ENCODE results near the gene CORO1C. TPM values are rescaled to one million over a fixed set of nuclear protein-coding genes. Genes with fewer than 3 reads are reported as not detected.
"Not testable (repeated sequence)": the region's sequence is repeated elsewhere in the genome, so short reads cannot be mapped to it uniquely, and the experiment has no call there.

CORO1C gene
- polyA plus RNA-seq, 4 donors, result 54.6 to 73.5 (median 65.8) TPM

DNA sequence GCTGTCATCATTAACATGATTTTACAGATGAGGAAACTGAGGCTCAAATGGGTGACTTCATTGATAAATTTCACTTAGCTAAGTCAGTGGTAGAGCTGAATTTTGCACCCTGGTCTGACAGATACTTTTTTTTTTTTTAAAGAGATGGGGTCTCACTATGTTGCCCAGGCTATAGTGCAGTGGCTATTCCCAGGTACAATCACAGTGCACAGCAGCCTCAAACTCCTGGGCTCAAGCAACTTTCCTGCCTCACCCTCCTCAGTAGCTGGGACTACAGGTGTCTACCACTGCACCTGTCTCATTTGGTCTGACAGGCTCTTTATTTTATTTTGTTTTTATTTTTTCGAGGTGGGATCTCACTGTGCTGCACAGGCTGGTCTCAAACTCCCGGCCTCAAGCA lies 24.2 kb upstream of the CORO1C start:
- no peak for DNase-seq (ENCODE audit: low read depth in 4 of 4, low spot score in 3 of 4)

GRCh38 chr12:108753976-108754375 lies 22.7 kb upstream of the CORO1C start:
- DNase-seq (ENCODE audit: low read depth in 4 of 4, low spot score in 3 of 4), result no peak

DNA sequence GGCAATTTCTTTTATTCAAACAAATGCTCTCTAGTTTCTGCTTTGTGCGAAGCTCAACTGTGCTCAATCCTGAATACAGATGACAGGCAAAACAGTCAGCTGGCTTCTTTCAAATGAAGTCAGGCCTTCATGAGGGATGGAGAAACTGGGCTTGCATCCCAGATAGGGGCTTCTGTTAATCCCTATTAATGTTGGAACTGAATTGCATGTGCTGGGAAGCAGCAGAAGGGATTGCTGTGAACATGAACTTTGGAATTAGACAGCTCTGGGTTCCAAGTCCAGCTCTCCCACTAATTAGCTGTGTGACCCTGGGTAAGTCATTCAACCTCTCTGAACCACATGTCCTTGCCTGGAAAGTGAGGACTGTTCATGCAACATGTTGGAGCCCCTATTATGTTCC lies 21.1 kb upstream of the CORO1C start:
- no peak for DNase-seq (ENCODE audit: low read depth in 4 of 4, low spot score in 3 of 4)

DNA sequence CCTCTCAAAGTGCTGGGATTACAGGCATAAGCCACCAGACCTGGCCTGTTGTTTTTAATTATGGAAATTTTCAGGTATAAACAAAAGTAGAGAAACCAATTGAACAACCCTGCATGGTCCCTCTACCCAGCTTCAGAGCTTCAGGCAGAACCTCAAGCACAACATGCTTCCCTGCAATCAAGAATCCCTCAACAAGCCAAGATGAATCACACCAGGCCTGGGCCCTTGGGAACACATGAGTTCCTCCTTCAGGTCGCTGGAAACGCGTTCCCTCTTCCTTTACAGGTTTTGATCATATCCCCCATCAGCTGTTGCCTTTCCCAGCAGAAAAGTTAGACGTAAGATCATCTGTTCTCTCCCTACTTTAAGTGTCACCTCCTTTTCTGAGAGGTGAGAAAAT lies 20.5 kb upstream of the CORO1C start:
- no peak for DNase-seq (ENCODE audit: low read depth in 4 of 4, low spot score in 3 of 4)

DNA sequence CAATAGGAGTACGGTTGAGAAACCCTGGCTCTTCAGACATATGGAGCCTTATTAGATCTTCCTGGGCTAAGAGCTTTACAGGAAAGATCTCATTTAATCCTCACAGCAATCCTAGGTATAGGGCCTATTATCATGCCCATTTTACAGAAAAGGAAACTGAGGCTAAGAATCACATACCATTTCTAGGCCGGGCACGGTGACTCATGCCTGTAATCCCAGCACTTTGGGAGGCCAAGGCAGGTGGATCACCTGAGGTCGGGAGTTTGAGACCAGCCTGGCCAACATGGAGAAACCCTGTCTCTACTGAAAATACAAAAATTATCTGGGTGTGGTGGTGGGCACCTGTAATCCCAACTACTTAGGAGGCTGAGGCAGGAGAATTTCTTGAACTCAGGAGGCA lies 19.7 kb upstream of the CORO1C start:
- DNase-seq (ENCODE audit: low read depth in 4 of 4, low spot score in 3 of 4), result not testable (repeated sequence)

DNA sequence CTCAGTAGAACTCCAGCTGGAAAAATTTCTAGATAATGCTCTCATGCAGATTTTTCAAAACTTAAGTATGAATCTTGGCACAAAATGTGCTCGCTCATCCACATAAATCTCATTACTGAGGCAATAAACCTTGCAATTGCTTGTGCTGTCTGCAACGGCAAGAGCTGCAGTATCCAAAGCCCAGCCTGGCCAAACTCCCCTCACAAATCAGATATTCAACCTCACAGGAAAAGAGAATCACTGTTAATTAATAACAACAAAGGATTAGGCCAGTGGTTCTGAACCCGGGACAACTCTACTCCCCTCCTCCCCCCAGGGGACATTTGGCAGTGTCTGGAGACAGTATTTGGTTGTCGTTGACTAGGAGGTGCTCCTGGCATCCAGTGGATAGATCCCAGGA lies 19.2 kb upstream of the CORO1C start:
- no peak for DNase-seq (ENCODE audit: low read depth in 4 of 4, low spot score in 3 of 4)

DNA sequence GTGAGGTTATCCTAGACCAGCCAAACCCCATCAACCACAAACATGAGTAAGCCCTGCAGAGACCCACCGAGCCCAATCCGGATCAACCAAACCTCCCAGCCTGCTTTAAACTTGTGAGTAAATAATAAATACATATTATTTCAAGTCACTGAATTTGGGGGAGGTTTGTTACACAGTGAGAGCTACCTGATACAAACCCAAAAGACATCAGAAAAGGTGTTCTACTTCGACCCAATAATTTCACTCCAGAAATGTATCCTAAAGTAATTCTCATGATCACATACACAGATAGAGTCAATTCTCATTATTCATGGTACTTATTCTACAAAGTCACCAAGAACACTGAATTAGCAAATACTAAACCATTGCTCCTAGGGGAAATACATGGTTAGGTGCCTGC lies 16.2 kb upstream of the CORO1C start:
- no peak for DNase-seq (ENCODE audit: low read depth in 4 of 4, low spot score in 3 of 4)

- DNase-seq (ENCODE audit: low read depth in 4 of 4, low spot score in 3 of 4), result no peak
Measured at GRCh38 chr12:108745641-108746040, 14.3 kb upstream of the CORO1C start.

GRCh38 chr12:108744021-108744897 lies 12.9 kb upstream of the CORO1C start:
- DNase-seq (ENCODE audit: low read depth in 4 of 4, low spot score in 3 of 4), result no peak

GRCh38 chr12:108738170-108738569 lies 6.9 kb upstream of the CORO1C start:
- no peak for DNase-seq (ENCODE audit: low read depth in 4 of 4, low spot score in 3 of 4)

DNA sequence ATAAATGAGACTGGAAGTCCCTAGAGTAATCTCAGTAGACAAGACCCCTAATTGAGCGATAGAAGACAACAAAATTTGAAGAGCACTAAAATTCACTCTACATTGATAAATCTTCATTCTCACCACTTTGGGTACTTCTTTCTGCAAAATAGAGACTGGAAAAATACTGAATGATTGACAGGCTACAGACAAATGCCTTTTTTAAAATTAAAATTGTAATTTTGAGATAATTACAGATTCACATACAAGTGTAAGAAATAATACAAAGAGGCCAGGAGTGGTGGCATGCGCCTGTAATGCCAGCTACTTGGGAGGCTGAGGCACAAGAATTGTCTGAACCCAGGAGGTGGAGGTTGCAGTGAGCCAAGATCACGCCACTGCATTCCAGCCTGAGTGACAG lies 4.5 kb upstream of the CORO1C start:
- no peak for DNase-seq (ENCODE audit: low read depth in 4 of 4, low spot score in 3 of 4)

GRCh38 chr12:108734200-108734906 lies 3.0 kb upstream of the CORO1C start:
- DNase-seq (ENCODE audit: low read depth in 4 of 4, low spot score in 3 of 4), result no peak

DNA sequence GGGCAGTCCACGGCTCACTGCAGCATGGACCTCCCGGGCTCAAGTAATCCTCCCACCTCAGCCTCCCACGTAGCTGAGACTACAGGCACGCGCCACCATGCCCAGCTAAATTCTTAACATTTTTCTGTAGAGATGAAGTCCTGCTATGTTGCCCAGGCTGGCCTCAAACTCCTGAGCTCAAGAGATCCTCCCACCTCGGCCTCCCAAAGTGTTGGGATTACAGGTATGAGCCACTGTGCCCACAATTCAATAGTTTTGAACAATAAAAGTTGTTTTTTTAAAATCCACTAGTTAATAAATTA lies 1.9 kb upstream of the CORO1C start:
- DNase-seq (ENCODE audit: low read depth in 4 of 4, low spot score in 3 of 4), result not testable (repeated sequence)

DNA sequence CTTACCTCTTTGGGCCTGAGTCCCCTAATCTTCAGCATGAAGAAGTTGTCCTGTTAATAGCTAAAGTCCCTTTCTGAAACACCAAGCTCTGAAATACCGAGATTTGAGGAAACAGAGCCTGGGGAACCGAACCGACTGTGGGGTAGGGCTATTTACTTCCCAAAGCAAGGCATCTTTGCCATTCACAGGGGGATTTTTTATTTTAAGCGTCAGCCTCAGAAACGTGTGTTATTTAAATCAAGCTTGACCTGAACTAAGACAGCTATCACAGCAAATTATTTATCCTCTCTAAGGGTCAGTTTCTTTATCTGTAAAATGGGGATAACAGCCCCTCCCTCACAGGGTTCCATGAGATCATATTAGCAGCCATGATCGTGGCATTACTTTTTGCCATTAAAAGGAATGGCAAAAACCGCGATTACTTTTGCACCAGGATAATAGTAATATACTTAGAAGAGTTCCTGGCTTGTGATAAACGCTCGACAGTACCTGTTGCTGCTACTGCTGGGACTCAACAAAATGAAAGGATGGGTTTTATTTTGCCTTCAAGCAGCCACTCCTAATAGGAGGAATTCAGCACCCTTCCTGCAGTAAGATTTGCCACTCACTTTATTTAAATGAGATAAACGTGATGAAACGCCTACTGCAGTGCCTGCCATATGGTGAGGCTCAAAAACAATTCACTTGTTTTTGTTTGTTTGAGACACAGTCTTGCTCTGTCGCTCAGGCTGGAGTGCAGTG lies 1.3 kb upstream of the CORO1C start:
- DNase-seq (ENCODE audit: low read depth in 4 of 4, low spot score in 3 of 4), result no peak

- DNase-seq (ENCODE audit: low read depth in 4 of 4, low spot score in 3 of 4), result peak; percentile 92 to 94 (median 93)
Measured at GRCh38 chr12:108731866-108732461, 646 bp upstream of the CORO1C start.

DNA sequence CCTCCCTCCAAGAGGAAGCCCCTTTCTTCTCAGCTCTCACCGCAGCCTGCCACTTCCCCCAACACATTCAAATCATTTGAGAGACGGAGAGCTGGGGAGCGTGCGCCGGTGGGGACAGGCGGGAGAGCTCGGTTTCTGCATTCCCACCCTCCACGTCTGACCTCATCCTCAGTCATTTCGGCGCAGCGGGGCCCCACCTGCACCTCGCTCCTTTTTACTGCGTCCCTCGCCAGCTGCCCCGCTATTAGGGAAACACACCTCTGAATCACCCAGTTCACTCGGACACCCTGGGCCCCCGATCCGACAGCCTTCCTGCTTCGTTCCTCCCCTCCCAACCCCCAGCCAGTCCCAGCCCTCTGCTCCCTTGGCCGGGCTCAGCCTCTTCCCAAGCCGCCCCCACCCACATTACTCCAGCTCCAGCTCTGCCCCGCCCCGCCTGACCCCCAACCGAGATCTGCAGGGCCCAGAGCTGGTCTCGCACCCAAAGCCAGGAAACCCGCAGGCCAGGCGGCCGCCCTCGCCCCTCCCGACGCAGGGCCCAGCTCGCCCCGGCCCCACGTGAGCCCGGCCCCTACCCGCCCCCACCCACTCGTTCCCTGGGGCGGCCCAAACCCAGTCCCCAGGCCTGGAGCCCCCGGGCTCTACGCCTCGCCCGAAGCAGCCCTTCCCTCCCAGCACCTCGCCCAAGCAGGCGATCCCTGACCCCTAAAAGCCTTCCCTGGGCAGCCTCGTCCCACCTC lies 783 bp downstream of the CORO1C start:
- DNase-seq (ENCODE audit: low read depth in 4 of 4, low spot score in 3 of 4), result no peak

- DNase-seq (ENCODE audit: low read depth in 4 of 4, low spot score in 3 of 4), result no peak
Measured at GRCh38 chr12:108729612-108730364, 1.5 kb downstream of the CORO1C start.

- no peak for DNase-seq (ENCODE audit: low read depth in 4 of 4, low spot score in 3 of 4)
Measured at GRCh38 chr12:108728820-108729611, 2.3 kb downstream of the CORO1C start.

Data from left renal pelvis (tissue), 4 donors.